RWPE2 (cell line): Measurements from ENCODE around the gene LRCH4.

Experiments
- ATAC-seq: fragments of 200-7000 bp; cut with Tn5 transposase; 3 replicates; pipeline ENCODE4 v1.9.1; 2021; ENCODE audit warnings: low read depth
- DNase-seq: peaks from one replicate; pipeline ENCODE4 v3.0.0-alpha.2; 2020; ENCODE audit warnings: low spot score
- H3K27ac ChIP-seq: fragments of 450-650 bp; 2 replicates; pipeline ENCODE4 v1.5.1; 2017; ENCODE audit warnings: mild to moderate bottlenecking; ENCODE audit not compliant: poor library complexity, severe bottlenecking
- H3K27me3 ChIP-seq: fragments of 250-450 bp; sonication (Bioruptor Pico); 2 replicates; pipeline ENCODE4 v1.5.1; 2021; ENCODE audit warnings: mild to moderate bottlenecking, moderate library complexity; ENCODE audit not compliant: insufficient read depth, poor library complexity, severe bottlenecking
- H3K36me3 ChIP-seq: fragments of 250-450 bp; sonication (Bioruptor Pico); 2 replicates; pipeline ENCODE4 v1.5.1; 2020; ENCODE audit warnings: low read depth, mild to moderate bottlenecking, moderate library complexity
- H3K4me1 ChIP-seq: fragments of 250-450 bp; sonication (Bioruptor Pico); 2 replicates; pipeline ENCODE4 v1.5.1; 2021; ENCODE audit warnings: mild to moderate bottlenecking, moderate library complexity; ENCODE audit not compliant: insufficient read depth, poor library complexity, severe bottlenecking
- H3K4me3 ChIP-seq: fragments of 250-450 bp; sonication (Bioruptor Pico); 2 replicates; pipeline ENCODE4 v1.5.1; 2021; ENCODE audit warnings: mild to moderate bottlenecking, moderate library complexity; ENCODE audit not compliant: severe bottlenecking
- H3K9me3 ChIP-seq: fragments of 250-450 bp; sonication (Bioruptor Pico); 2 replicates; pipeline ENCODE4 v1.5.1; 2021; ENCODE audit warnings: mild to moderate bottlenecking, moderate library complexity; ENCODE audit not compliant: severe bottlenecking
- CTCF ChIP-seq: fragments of 450-650 bp; IDR thresholded peaks from one replicate; pipeline ENCODE4 v1.5.1; 2017; ENCODE audit warnings: mild to moderate bottlenecking, moderate library complexity; ENCODE audit not compliant: poor library complexity, severe bottlenecking

LRCH4 gene

GRCh38 chr7:100563809-100564400, 22.0 kb downstream of the LRCH4 start:
- Histone ChIP-seq H3K9me3 (no peaks in the 10 kb centered on the region), H3K36me3 (0 out of 2 replicates have a peak, but pooled peaks cover 3% of the 10 kb centered on the region), H3K4me3 (no peak overlapping the region), H3K4me1 (no peaks in the 10 kb centered on the region), H3K27ac (no peak overlapping the region), H3K27me3 (no peaks in the 10 kb centered on the region)
- no peak for DNase-seq
- ATAC-seq = peak; percentile 49; the same call in 2 of the 3 replicates
- TF ChIP-seq CTCF = peak; percentile 88

- H3K4me1 ChIP-seq = no peaks in the 10 kb centered on the region
- H3K9me3 ChIP-seq = no peaks in the 10 kb centered on the region
- H3K27me3 ChIP-seq = no peaks in the 10 kb centered on the region
Observed at GRCh38 chr7:100563100-100563564, 22.8 kb downstream of the LRCH4 start.

GRCh38 chr7:100562195-100563099, 23.5 kb downstream of the LRCH4 start:
- H3K4me3 ChIP-seq = no peak overlapping the region
- peaks cover 3% of the 10 kb centered on the region; the same call in 1 of the 2 replicates for H3K36me3 ChIP-seq
- DNase-seq = no peak
- no peak for ATAC-seq
- no peaks in the 10 kb centered on the region for H3K4me1 ChIP-seq
- H3K27ac ChIP-seq = no peak overlapping the region
- TF ChIP-seq CTCF = no peak
- H3K27me3 ChIP-seq = no peaks in the 10 kb centered on the region
- no peaks in the 10 kb centered on the region for H3K9me3 ChIP-seq

More at GRCh38 chr7:100563100-100563564, 22.8 kb downstream of the LRCH4 start:
- 0 out of 2 replicates have a peak, but pooled peaks cover 3% of the 10 kb centered on the region for H3K36me3 ChIP-seq
- no peak overlapping the region for H3K27ac ChIP-seq
- DNase-seq = no peak
- no peak for ATAC-seq
- TF ChIP-seq CTCF = no peak
- H3K4me3 ChIP-seq = no peak overlapping the region

GRCh38 chr7:100561491-100562194, 24.3 kb downstream of the LRCH4 start:
- no peak overlapping the region for H3K27ac ChIP-seq
- ATAC-seq (no peak), DNase-seq (no peak)
- peaks cover 4% of the 10 kb centered on the region; the same call in 1 of the 2 replicates for H3K36me3 ChIP-seq
- TF ChIP-seq CTCF = no peak
- no peak overlapping the region for H3K4me3 ChIP-seq
- H3K4me1 ChIP-seq = no peaks in the 10 kb centered on the region
- H3K9me3 ChIP-seq = no peaks in the 10 kb centered on the region
- H3K27me3 ChIP-seq = no peaks in the 10 kb centered on the region
